ENCODE results near the gene SEMA6B. TPM values are rescaled to one million over a fixed set of nuclear protein-coding genes. Genes with fewer than 3 reads are reported as not detected.
A peak's percentile ranks its signal among the peaks of the same experiment; 100 is the strongest.

SEMA6B gene
- total and polyA plus RNA-seq, 11 donors = 6.0 to 29.7 (median 10.1) TPM

DNA sequence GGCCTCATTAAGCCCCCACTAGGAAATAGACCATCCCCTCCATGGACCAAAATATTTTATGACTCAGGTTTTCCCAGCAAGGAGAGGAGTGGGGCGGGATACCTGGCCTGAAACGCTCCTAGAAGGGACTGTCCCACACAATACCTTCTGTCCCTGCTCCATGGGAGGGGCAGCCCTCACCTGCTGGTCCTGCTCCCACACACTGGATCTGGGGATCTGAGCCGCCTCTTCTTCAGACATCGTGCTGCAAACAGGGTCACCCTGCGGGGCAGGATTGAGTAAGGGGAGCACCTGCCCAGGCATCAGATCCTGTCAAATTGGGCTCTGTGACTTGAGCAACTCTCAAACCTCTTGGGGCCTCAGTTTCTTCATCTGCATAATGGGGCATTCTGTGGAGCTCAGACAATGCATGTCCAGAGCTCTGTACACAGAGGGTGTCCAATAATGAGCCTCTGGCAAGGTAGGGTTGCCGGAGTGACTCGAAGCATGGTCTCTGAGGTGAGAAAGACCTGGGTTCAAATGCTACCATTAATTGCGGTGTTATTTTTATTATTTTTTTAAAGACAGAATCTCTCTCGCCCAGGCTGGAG, 25.6 kb downstream of the SEMA6B start:
- no peak for ATAC-seq
- Histone ChIP-seq H3K4me3 (peak overlapping the region in 2 of 12 donors; percentile 57 to 63), H3K27me3 (peaks cover 0 to 8% (median 0%) of the 10 kb centered on the region in 9 donors), H3K9me3 (no peaks in the 10 kb centered on the region), H3K27ac (peak overlapping the region in 6 of 12 donors; percentile 41 to 89 (median 74)), H3K36me3 (no peaks in the 10 kb centered on the region), H3K4me1 (peaks cover 0 to 33% (median 12%) of the 10 kb centered on the region in 12 donors)
- intact Hi-C loops (cut with DNase I) = no loop called here
- no peak for DNase-seq
- no peak for TF ChIP-seq POLR2A (IDR thresholded peaks at IDR 0.05)
- TF ChIP-seq, protein P1, sequence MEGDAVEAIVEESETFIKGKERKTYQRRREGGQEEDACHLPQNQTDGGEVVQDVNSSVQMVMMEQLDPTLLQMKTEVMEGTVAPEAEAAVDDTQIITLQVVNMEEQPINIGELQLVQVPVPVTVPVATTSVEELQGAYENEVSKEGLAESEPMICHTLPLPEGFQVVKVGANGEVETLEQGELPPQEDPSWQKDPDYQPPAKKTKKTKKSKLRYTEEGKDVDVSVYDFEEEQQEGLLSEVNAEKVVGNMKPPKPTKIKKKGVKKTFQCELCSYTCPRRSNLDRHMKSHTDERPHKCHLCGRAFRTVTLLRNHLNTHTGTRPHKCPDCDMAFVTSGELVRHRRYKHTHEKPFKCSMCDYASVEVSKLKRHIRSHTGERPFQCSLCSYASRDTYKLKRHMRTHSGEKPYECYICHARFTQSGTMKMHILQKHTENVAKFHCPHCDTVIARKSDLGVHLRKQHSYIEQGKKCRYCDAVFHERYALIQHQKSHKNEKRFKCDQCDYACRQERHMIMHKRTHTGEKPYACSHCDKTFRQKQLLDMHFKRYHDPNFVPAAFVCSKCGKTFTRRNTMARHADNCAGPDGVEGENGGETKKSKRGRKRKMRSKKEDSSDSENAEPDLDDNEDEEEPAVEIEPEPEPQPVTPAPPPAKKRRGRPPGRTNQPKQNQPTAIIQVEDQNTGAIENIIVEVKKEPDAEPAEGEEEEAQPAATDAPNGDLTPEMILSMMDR (IDR thresholded peaks at IDR 0.05) = no peak
- 84 to 87% (median 85%) methylated on average over 6 to 9 of the region's 9 CpGs for WGBS, 4 donors

DNA sequence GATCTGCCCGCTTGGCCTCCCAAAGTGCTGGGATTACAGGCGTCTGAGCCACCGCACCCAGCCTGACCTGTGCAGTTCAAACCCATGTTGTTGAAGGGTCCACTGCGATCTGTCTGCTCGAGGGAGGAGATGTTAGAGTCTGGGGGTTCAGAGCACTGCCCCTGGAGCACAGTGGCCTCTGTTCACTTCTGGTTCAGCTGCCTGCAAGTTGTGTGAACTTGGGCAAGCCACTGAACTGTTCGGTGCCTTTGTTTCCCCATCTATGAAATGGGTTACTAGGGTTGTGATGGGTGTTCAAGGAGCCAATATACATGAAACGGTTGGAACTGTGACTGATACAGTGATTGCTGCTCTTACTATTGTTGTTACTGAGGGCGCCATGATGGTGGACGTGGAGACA, 26.1 kb downstream of the SEMA6B start:
- Histone ChIP-seq H3K4me1 (peaks cover 0 to 33% (median 12%) of the 10 kb centered on the region in 12 donors), H3K27ac (no peak overlapping the region), H3K4me3 (no peak overlapping the region), H3K9me3 (no peaks in the 10 kb centered on the region), H3K27me3 (peaks cover 0 to 7% (median 0%) of the 10 kb centered on the region in 9 donors), H3K36me3 (no peaks in the 10 kb centered on the region)
- WGBS, 4 donors = 78 to 89% (median 82%) methylated on average over 5 to 9 of the region's 9 CpGs
- TF ChIP-seq, protein P1 (IDR thresholded peaks at IDR 0.05) = no peak
- DNase-seq = no peak
- ATAC-seq = no peak
- intact Hi-C loops (cut with DNase I) = no loop called here

DNA sequence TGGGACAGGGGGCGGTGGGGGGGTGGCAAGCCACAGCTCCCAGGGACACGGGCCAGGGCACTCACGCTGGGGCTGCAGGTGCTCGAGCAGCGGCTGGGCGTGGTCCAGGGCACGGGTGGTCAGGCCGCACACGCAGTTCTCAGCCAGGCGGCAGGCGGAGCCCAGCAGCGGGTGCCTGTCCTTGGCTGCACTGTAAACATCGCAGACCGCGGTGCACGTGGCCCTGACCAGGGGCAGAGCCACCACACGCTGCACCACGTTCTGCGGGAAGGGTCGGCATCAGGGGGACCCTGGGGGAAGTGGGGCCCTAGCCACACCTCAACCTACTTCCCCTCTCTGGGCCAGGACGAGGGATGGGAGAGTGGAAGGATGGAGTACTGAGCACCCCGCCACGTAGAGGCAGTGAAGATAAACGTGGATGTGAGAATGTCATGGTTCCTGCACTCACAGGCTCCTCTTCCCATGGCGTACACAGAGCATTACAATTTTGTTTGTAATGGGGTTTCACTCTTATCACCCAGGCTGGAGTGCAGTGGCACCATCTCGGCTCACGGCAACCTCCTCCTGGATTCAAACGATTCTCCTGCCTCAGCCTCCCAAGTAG, 27.8 kb downstream of the SEMA6B start:
- H3K9me3 ChIP-seq = no peaks in the 10 kb centered on the region
- DNase-seq (no peak), ATAC-seq (no peak)
- no peak overlapping the region for H3K27ac ChIP-seq
- no peak overlapping the region for H3K4me3 ChIP-seq
- WGBS, 4 donors = 60 to 68% (median 64%) methylated on average over 26 to 28 of the region's 28 CpGs
- peaks cover 0 to 30% (median 12%) of the 10 kb centered on the region in 12 donors for H3K4me1 ChIP-seq
- intact Hi-C loops (cut with DNase I) = no loop called here
- H3K36me3 ChIP-seq = no peaks in the 10 kb centered on the region
- no peaks in the 10 kb centered on the region for H3K27me3 ChIP-seq
- TF ChIP-seq, protein P1 (IDR thresholded peaks at IDR 0.05) = no peak
- TF ChIP-seq POLR2A (IDR thresholded peaks at IDR 0.05) = no peak

DNA sequence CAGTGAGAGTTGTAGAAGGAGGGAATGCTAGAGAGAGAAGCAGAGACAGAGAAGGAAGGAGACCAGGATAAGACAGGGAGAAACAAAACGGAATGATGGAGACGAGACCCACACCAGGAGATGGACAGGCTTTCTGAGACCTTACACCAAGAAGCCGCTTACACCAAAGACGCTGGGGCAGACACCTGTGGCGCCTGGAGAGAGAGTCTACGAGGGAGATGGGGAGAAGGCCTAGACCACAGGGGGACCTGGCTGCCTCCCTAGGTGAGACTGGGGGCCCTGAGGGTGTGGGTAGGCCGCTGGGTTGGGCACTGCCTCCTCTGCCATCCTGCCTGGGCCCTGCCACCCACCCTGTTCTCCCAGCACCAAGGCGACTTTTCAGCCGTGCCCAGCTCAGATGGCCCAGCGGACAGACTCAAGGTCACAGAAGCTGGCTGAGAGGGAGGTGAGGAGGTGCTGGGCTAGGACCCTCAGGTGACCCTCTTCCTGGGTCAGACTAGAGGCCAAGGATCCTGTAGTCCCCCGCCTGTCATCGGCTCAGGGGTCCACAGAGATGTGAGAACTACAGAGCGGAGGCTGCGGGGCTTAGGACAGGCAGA, 29.5 kb downstream of the SEMA6B start:
- H3K4me3 ChIP-seq = no peak overlapping the region
- DNase-seq (no peak), ATAC-seq (no peak)
- no peaks in the 10 kb centered on the region for H3K9me3 ChIP-seq
- peaks cover 0 to under 1% (median 0%) of the 10 kb centered on the region in 9 donors for H3K36me3 ChIP-seq
- no peak overlapping the region for H3K27ac ChIP-seq
- 78 to 82% (median 80%) methylated on average over 14 of the region's 14 CpGs for WGBS, 4 donors
- intact Hi-C loops (cut with DNase I) = loop anchor here in 5 of 10 donors (10.0 kb wide), 2 partner anchors 255 to 265 kb away; partner anchors contain the start of gene SHD (in 2 of the 5)
- no peaks in the 10 kb centered on the region for H3K27me3 ChIP-seq
- peaks cover 0 to 18% (median under 1%) of the 10 kb centered on the region in 12 donors for H3K4me1 ChIP-seq
- TF ChIP-seq, protein P1 (IDR thresholded peaks at IDR 0.05) = no peak
- TF ChIP-seq POLR2A (IDR thresholded peaks at IDR 0.05) = no peak

Measured in heart left ventricle (tissue), 16 donors.